K562 (cell line): Measurements from ENCODE around the gene KMT5C. TPM values are rescaled to one million over a fixed set of nuclear protein-coding genes. Genes with fewer than 3 reads are reported as not detected.

Experiments
- ATAC-seq: fragments of 200-7000 bp; cut with Tn5 transposase; 3 replicates; pipeline ENCODE4 v1.9.1; 2020; ENCODE audit warnings: moderate library complexity
- BruUV-seq: library from RNA; stranded (reverse); fragments of 400-500 nt; replicated peaks from 2 replicates; lab custom pipeline; 2021; lab: Mats Ljungman, UMichigan
- CTCF ChIA-PET: fragments of 300-600 bp; formaldehyde crosslinking; extraction: SDS; loops from one replicate; lab custom pipeline; 2021; ENCODE audit warnings: low intra/inter-chr PET ratio; lab: Yijun Ruan, JAX
- POLR2A ChIA-PET: fragments of 300-600, 350-650 bp; sonication (Branson Sonifier 250); formaldehyde crosslinking; extraction: SDS; loops from one replicate; lab custom pipeline; 2021; ENCODE audit warnings: antibody characterized with exemption, inconsistent platforms; lab: Yijun Ruan, JAX
- DNase-seq, 4 experiments: peaks; one replicate each; pipeline versions ENCODE4 v3.0.0 to v3.0.0-alpha.2; 2011 to 2018; ENCODE audit warnings: low spot score in 3 of 4, mixed read lengths in 3 of 4; ENCODE audit errors: extremely low read depth in 1 of 4
- FAIRE-seq: peaks from 2 replicates; lab custom pipeline; 2011; peaks lifted over from hg19 to GRCh38; lab: Jason Lieb, UNC
- H2AFZ ChIP-seq: 2 replicates; pipeline ENCODE4 v1.6.0; 2011; ENCODE audit warnings: low read depth, low read length, control low read depth, inconsistent platforms
- H3K27ac ChIP-seq: fragments of 200-600 bp; 3 replicates; pipeline ENCODE4 v1.8.0; 2011; ENCODE audit warnings: low read depth, mild to moderate bottlenecking, control low read depth, inconsistent platforms, low read length, moderate library complexity, mixed read lengths; ENCODE audit errors: extremely low read depth
- H3K27me3 ChIP-seq, 2 experiments: fragments of 300-600 bp in 1 of 2; 2 replicates in 1 of 2; 3 replicates in 1 of 2; pipeline versions ENCODE4 v1.6.0 to v1.8.0; 2011; ENCODE audit warnings: inconsistent platforms in 2 of 2, low read length in 2 of 2, mild to moderate bottlenecking in 1 of 2, mixed read lengths in 1 of 2, moderate library complexity in 1 of 2; ENCODE audit not compliant: control insufficient read depth in 2 of 2, insufficient read depth in 2 of 2
- H3K36me3 ChIP-seq: fragments of 300-600 bp; 3 replicates; pipeline ENCODE4 v1.8.0; 2011; ENCODE audit warnings: mild to moderate bottlenecking, low read length, inconsistent platforms; ENCODE audit not compliant: control insufficient read depth, insufficient read depth
- H3K4me1 ChIP-seq, 2 experiments: fragments of 200-600 bp in 1 of 2; replicated peaks in 1 of 2; 2 replicates in 1 of 2; 3 replicates in 1 of 2; pipeline versions ENCODE4 v1.5.1 to v1.8.0; 2011; ENCODE audit warnings: inconsistent platforms in 2 of 2, low read length in 2 of 2, mild to moderate bottlenecking in 1 of 2, mixed read lengths in 1 of 2, moderate library complexity in 1 of 2; ENCODE audit not compliant: control insufficient read depth in 2 of 2, insufficient read depth in 2 of 2
- H3K4me2 ChIP-seq: 2 replicates; pipeline ENCODE4 v1.6.1; 2011; ENCODE audit warnings: low read length, control low read depth, inconsistent platforms, mixed read lengths; ENCODE audit not compliant: insufficient read depth
- H3K4me3 ChIP-seq: fragments of 200-600 bp; sonication (generic), shearing (Covaris generic); 2 replicates; pipeline ENCODE4 v1.5.1; 2016; ENCODE audit warnings: control low read depth, inconsistent platforms
- H3K79me2 ChIP-seq: fragments of 200-600 bp; 3 replicates; pipeline ENCODE4 v1.8.0; 2011; ENCODE audit warnings: low read length, inconsistent platforms; ENCODE audit not compliant: control insufficient read depth, insufficient read depth
- H3K9ac ChIP-seq, 2 experiments: 2 replicates each; pipeline versions ENCODE4 v1.6.0 to v1.6.1; 2011; ENCODE audit warnings: low read depth in 2 of 2, low read length in 2 of 2, control low read depth in 1 of 2, inconsistent platforms in 1 of 2, mild to moderate bottlenecking in 1 of 2, mixed read lengths in 1 of 2; ENCODE audit not compliant: insufficient read depth in 1 of 2
- H3K9me1 ChIP-seq: one replicate; pipeline ENCODE4 v1.6.0; 2011; ENCODE audit warnings: inconsistent platforms, mild to moderate bottlenecking, low read length, moderate library complexity; ENCODE audit not compliant: control insufficient read depth, insufficient read depth
- H3K9me3 ChIP-seq: replicated peaks from 2 replicates; pipeline ENCODE4 v1.5.1; 2011; ENCODE audit warnings: low read depth, low read length, inconsistent platforms; ENCODE audit not compliant: control insufficient read depth, insufficient read depth
- H4K20me1 ChIP-seq: replicated peaks from 2 replicates; pipeline ENCODE4 v1.6.1; 2011; ENCODE audit warnings: low read length, inconsistent platforms, mixed read lengths; ENCODE audit not compliant: control insufficient read depth, insufficient read depth
- GTF2E2 ChIP-seq: fragments of 200-800 bp; sonication (Bioruptor generic); IDR thresholded peaks from 2 replicates; pipeline ENCODE4 v1.6.1; 2016; ENCODE audit warnings: missing genetic modification characterization, missing compliant biosample characterization
- PHF21A ChIP-seq: fragments of 450-650 bp; IDR thresholded peaks from 2 replicates; pipeline ENCODE4 v1.6.1; 2017; ENCODE audit warnings: low read depth, borderline replicate concordance
- POLR2G ChIP-seq: fragments of 200-400 bp; formaldehyde crosslinking; IDR thresholded peaks from 2 replicates; pipeline ENCODE4 v1.6.1; 2017; ENCODE audit warnings: low read depth, mild to moderate bottlenecking, antibody characterized with exemption, low read length, moderate library complexity
- ZBTB49 ChIP-seq: sonication (generic); formaldehyde crosslinking; IDR thresholded peaks from 2 replicates; pipeline ENCODE4 v1.8.0; 2022; ENCODE audit warnings: missing genetic modification reagents, mild to moderate bottlenecking, borderline replicate concordance
- ZFP36 ChIP-seq: fragments of 150-350 bp; IDR thresholded peaks from 2 replicates; pipeline ENCODE4 v1.6.1; 2018; ENCODE audit warnings: low read length, low read depth; ENCODE audit not compliant: partially characterized antibody
- WGBS: fragments of 100-300 bp; shearing (Covaris generic); methylation state at CpG from one replicate; pipeline ENCODE4 v1.1.6; 2016; ENCODE audit warnings: low coverage, mixed read lengths; ENCODE audit not compliant: insufficient coverage; ENCODE audit errors: missing lambda C conversion rate; 5-methylcytosine and 5-hydroxymethylcytosine counted together
- in situ Hi-C: fragments of 300-500 bp; cut with MboI; formaldehyde crosslinking; loops from 4 replicates; pipeline ENCODE4 v1.15.0; 2018; ENCODE audit warnings: inconsistent platforms, mixed read lengths
- intact Hi-C: fragments of 100-400 bp; cut with micrococcal nuclease; formaldehyde crosslinking; loops from 2 replicates; pipeline ENCODE4 v1.14.2; 2022
- polyA plus RNA-seq, 8 experiments: library from polyadenylated mRNA; depleted of rRNA in 4 of 8; stranded (reverse) in 5 of 8; unstranded in 3 of 8; fragments of >200 nt; fragmentation: Nextera tagmentation in 2 of 8; fragmentation: Illumina TruSeq in 1 of 8; extraction: Ambion mirVana in 2 of 8; extraction: Trizol in 1 of 8; gene quantifications; 2 replicates each; pipeline versions ENCODE4 v1.2.1 to v1.2.3, GENCODE V29; 2011 to 2014; ENCODE audit warnings: inconsistent platforms in 1 of 8, missing spikeins in 1 of 8
- total RNA-seq, 7 experiments: library from RNA; depleted of rRNA in 6 of 7; stranded (reverse); fragments of >200 nt in 6 of 7; fragmentation: Illumina TruSeq in 2 of 7; extraction: Trizol in 2 of 7; gene quantifications; 2 replicates each; pipeline versions ENCODE4 v1.2.1 to v1.2.3, GENCODE V29; 2011 to 2021; ENCODE audit warnings: low replicate concordance in 1 of 7

The KMT5C gene
- total and polyA plus RNA-seq, 9 of the 15 experiments (the other 6 are each of a cell fraction or from before 2014, with no cell fraction given): 0.15 to 53.5 (median 16.6) TPM

GRCh38 chr19:55316646-55317045 is 23.0 kb upstream of the KMT5C start:
- POLR2A ChIA-PET: interaction anchor here (0.6 kb wide), 1 partner anchor 23 kb away, joined by 3 read pairs; no protein-coding TSS in a partner anchor
- 68% methylated on average over 8 of the region's 8 CpGs for WGBS
- no peak overlapping the region for H2AFZ ChIP-seq
- H3K9me3 ChIP-seq: no peaks in the 10 kb centered on the region
- no peak overlapping the region for H3K4me3 ChIP-seq
- no peaks in the 10 kb centered on the region for H3K9me1 ChIP-seq
- no peak overlapping the region; a peak in 1 of 4 replicates for H3K9ac ChIP-seq
- FAIRE-seq: no peak
- in situ Hi-C loops: no loop called here
- no peaks in the 10 kb centered on the region for H4K20me1 ChIP-seq
- peaks cover 9 to 47% of the 10 kb centered on the region in 2 experiments; a peak in 4 of 5 replicates for H3K4me1 ChIP-seq
- no peaks in the 10 kb centered on the region for H3K27me3 ChIP-seq
- TF ChIP-seq POLR2G (no peak), ZFP36 (no peak), GTF2E2 (no peak), PHF21A (no peak), ZBTB49 (CRISPR knock-in tag) (no peak)
- TF ChIP-seq, all 486 proteins: peak for 0
- no peak for DNase-seq
- intact Hi-C loops: no loop called here
- no peaks in the 10 kb centered on the region for H3K36me3 ChIP-seq
- H3K27ac ChIP-seq: no peak overlapping the region
- H3K79me2 ChIP-seq: no peaks in the 10 kb centered on the region
- no peak for ATAC-seq
- H3K4me2 ChIP-seq: no peak overlapping the region
- BruUV-seq: no TSS peak
- CTCF ChIA-PET: no interaction called here
